Anterior cingulate cortex (tissue), 58 donors: Measurements from ENCODE around the gene CCR7.
"Not testable (repeated sequence)": the region's sequence is repeated elsewhere in the genome, so short reads cannot be mapped to it uniquely, and the experiment has no call there.

Source experiments
- DNase-seq, 58 donors: peaks; one replicate each; lab custom pipeline; 2025; lab: John Stamatoyannopoulos, UW

The CCR7 gene

DNA sequence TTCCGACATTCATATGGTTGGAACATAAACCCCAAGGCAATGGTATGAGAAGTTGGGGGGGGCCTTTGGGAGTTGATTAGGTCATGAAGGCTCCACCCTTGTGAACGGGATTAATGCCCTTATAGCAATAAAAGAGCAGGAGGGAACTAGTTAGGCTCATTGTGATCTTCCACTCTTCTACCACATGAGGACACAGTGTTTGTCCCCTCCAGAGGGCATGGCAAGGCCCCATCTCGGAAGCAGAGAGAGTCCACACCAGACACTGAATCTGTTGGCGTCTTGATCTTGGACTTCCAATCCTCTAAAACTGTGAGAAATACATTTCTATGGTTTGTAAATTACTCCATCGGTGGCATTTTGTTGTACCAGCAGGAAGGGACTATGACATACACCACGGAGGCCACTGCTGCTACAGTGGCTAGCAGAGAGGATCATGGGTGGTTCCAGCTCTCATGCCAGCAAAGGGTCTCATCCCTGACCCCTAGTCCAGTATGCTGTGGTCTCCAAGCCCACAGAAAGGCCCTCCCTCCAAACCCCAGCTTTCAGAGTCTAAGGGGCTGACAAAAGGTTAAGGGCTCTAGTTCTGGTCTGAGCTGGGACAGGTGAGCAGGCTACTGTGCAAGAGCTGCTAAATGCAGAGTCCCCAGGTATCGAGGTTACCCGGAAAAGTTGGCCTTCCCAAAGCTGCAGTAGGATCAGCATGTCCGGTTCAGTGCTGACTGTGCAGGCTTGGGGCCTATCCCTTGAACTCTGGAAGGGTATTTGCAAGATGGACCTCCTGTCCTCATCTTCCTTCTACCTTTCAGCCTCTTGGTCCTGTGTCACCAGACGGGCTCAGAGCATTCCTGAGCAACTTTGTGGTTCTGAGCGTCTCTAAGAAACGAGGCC is 12.2 kb downstream of the CCR7 start:
- peak in 1 of 58 donors; percentile 57 for DNase-seq

DNA sequence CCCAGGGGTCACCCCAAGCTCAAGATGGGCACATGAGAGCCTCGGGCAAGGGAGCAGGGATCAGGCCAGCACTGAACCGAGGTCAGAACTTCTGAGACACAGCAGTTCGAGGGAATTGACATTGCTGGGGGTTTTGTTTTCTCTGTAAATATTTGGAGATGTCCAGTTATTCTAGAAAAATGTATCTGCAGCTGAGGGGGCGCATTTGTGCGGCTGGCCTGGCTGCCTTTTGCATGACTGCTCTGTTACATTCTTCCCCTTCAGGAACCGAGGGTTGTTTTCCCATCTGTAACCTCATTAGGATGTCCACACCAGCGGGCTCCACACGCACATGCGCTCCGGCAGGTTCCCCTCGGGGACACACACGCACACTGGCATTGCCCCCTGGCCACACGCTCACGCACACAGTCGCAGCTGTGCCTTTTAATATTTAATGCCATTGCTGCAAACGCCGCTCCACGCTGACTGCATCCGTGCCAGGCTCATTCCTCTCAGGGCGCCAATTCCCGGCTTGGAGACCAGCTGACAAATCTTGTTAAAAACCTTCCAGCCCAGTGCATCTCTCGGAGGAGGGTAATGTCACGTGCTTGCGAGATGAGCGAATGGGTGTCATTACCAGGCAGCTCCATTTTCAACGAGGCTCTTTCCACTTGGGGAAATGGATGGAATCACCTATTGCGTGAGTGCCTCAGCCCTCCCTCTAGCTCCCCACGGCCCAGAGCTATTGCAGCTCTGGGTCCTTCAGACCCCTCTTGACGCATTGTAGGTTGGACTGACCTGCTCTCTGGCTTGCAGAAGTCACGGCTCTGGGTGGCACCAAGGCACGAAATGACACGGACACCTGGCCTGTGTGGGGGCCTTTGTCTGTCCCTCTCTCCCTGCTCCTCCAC is 13.1 kb downstream of the CCR7 start:
- peak in 38 of 58 donors; percentile 25 to 65 (median 39) for DNase-seq

DNA sequence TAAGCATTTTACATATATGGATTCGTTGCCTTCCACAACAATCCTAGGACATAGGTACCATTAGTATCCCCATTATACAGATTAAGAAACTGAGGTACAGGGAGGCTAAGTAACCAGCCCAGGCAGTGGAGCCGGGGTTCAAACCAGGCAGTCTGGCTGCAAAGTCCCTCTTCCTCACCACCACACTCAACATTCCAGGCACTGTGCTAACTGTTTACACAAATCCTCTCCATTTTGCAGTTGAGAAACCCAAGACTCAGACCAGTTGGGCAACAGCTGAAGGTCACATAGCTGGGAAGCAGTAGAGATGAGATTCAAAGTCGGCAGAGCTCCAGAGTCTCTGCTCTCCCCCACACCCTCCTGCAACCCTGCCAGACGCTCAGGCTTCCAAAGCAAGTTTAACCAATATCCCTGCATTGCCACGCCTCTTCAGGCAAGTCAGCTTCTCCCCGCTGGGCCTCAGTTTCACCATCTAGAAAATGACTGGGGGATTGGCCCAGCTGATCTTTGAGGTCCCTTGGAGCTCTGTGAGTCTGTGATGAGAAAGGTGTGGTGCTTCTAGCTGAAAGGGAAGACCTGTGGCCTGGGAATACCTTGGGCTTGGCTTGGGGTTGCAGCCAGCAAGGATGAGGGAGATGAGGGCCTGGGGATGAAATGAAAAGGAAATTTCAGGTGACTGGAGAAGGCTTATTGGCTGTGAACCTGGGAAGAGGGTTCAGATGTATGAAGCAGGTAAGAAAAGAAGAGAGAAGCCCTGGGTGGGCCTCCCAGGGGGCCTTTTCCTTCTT is 14.0 kb downstream of the CCR7 start:
- no peak for DNase-seq

DNA sequence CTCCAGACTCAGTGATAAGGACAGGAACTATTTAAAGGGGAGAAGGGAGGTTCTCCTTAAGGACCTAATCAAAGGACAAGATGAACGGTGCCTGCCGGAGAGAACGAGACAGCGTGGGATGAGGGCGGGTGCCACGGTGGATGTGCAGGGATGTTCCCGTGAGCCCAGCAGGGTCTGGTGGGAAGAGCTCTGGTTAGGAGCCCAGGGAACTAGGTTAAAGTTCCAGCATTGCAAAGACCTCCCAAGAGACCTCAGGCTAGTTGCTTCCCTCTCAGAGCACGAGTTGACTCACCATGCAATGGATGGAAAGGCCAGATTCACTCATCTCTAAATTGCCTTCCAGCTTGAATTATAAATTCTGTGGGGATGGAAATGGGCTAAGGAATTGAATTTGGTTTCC is 14.7 kb downstream of the CCR7 start:
- no peak for DNase-seq

DNA sequence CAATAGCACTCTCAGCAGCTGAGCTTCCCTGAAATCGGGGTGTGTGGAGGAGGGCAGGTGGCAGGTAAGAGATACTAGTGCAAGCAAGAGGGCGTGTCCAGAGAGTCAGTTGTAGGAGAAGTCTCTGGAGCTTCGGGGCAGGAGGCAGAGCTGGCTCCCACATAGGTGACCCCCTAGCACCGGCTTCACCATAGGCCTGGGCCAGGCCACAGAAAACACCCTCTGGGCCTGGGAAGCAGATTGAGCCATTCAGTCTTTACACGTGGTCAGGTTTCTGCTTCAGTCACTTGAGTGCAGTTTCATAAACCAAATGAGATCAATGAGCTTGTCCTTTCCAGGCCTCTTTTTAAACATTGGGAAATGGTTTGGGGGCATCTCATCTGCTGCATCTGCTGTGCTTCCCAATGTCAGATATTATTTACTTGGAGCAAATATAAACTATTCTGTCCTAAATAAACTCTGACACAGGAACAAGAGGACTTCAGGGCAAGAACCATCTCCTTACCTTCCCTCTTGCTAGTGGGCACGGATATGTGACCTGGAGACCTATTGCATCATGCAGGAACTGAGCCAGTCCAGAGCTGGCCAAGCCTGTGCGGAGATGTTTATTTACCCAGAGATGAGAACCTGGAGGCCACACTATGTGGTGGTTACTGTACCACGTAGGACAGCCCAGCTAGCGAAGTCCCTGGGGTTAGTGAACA is 16.1 kb downstream of the CCR7 start:
- DNase-seq, result no peak

DNA sequence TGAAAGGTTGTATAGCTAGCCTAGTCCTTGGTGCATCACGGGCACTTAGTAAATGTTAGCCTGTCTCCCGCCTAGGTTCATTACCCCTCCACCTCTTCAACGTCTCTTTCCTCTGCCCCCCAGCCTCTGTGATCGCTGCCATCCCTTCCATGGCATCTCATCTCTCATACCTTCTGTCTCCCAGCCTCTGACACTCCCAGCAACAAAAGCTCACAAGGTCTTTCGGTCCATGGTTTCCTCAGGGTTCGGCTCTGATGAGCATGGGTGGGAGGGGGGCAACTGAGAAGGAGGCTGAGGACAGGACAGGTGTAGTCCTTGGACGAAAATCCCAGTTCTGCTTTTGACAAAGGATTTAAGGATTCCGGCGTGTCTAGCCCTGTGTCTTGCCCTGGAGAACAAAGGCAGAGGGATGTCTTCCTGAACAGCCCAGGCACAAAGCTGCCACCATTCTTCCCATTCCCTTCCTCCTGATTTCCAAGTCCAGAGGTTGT is 16.7 kb downstream of the CCR7 start:
- no peak for DNase-seq

DNA sequence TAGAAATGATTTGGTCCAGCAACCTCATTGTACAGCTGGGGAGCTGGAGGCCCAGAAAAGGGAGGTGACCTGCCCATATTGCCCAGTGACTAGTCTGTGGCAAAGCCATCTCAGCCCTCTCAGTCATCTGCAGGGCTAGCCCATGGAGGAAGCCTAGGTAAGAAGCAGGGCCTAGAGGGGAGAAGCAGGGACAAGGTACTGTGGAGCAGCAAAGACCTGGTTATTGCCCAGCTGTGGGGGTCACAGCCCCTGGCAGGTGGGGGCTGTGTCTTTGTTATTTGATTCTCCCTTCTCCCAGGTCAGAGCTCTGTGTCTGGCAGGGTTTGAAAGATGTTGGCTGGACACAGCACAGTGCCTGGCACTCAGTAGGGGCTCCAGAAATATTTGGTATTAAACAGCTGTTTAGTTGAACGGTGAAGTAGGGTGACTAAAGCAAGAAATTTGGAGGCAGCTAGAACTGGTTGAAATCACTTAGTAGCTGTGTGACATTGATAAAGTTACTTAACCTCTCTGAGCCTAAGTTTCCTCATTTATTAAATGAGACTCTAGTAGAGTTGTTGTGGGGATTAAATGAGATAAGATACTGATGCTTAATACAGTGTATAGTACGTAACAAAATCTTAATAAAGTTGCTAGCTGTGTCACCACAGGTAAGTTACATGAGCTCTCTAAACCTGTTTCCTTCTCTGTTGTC is 17.3 kb downstream of the CCR7 start:
- no peak for DNase-seq

DNA sequence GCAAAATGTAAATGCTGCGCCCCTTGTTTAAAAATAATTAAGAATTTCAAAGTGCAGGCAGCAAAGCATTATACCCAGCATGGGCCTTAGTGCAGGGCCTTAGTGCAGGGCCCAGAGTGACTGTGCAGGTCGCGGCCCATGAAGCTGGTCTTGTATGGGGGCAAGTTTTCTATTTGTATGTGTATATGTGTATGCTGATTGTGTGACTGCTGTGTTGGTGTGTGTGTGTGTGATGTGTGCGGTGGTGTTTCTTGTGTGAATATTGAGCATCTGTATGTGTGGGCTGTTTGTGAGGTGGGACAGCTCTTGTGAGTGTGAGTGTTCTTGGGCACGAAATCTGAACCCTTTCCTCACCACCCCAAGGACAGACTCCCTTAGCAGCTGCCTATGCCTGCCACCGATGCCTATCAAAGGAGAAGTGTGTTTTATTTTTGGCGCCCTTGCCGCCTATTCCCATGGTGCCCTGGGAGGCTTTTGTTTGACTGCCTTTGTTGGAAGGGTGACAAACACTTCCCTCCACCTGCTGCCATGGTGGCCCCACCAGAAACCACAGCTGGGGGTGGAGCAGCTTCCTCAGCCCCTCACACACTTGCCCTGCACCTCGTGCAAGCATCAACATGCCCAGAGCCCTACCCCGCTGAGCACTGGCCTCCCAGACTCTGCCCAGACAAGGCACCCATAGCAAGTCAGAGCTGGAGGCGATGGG is 18.0 kb downstream of the CCR7 start:
- no peak for DNase-seq

DNA sequence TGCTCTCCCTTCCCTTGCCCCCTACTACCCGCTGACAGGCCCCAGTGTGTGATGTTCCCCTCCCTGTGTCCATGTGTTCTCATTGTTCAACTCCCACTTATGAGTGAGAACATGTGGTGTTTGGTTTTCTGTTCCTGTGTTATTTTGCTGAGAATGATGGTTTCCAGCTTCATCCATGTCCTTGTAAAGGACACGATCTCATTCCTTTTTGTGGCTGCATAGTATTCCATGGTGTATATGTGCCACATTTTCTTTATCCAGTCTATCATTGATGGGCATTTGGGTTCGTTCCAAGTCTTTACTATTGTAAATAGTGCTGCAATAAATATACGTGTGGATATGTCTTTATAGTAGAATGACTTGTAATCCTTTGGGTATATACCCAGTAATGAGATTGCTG is 18.8 kb downstream of the CCR7 start:
- not testable (repeated sequence) for DNase-seq

DNA sequence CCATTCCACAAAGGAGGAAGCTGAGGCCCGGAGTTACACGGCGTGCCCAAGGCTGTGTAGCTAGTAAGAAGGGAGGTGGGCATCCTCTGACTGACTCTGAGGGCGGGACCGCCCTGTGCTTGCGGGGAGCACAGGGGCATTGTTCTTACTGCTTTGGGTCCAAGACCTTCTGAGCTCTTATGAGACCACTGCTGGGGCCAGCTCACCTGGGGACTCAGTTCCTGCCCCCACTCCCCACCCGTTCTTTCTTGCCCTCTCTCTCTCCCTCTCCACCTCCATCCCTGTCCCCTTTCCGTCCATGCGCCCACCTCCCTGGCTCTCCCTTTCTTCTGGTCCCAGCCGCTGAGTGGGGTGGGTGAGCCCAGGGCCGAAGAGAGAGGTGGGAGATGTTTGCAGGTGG is 19.6 kb downstream of the CCR7 start:
- no peak for DNase-seq

DNA sequence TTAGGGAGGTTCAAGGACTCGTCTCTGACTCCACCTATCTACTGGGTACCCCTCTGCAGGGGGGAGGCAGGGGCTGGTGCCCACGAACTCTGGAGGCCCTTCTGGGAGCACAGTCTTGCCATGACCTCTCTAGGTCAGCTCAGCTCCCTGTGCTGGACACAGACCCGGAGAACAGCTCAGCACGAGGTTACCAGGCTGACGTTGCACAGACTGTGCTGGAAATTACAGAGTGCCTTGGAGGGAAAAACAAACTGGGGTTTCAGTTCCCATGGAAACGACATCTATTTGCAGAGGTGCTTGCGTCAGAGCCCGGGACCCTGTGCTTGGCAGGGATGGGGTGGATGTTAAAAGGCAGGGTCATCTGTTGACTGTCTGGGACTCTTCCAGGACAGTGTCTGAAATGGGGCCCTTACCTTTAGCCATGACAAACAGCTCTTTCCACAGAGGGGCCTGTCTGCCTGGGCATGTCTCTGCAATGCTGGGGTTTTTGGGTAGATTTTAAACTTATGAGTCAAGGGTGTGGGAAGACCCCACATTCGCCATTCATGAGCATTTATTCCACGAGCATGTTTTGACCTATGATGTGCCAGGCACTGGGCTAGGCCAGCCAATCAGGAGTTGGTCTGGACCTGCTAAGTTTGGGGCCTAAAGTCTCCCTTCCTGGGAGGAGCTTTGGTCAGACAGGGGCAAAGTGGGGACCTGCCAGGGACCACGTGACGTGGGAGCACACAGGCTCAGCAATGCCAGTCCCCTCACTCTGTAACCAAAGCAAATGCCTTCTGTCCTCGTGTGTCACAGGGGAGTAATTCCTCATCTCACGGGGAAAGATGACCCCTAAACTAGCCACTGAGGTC is 22.5 kb downstream of the CCR7 start:
- peak in 15 of 58 donors; percentile 9 to 74 (median 25) for DNase-seq

DNA sequence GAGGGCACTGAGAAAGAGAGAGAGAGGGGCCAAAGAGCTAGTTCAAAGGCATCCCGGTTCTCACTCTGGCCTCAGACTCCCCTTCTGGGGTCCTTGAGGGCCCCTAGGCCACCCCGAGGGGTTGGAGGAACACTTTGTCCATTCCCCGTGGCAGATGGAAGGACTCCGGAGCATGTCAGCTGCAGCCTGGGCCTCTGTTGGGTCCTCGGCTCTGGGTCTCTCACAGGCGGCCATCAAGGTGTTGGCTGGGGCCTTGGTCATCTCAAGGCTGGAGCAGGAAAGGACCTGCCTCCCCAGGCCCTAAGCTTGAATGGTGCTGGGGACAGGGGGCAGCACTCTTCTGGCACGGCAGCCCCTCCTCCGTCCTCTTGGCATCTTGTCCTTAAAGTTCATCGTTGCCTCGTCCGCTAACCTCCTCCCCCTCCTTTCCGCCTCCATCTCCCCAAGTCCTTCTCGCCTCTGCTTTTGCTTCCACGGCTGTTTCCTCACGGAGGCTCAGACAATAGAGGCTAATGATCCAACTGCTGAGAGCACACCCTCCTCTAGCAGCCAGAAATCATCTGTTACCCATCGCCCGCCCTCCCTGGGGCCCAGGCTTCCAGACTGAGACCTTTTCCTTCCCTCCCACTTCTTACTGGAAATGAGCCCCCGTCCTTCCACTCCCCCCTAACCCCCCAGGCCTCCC is 23.3 kb downstream of the CCR7 start:
- peak in 4 of 58 donors; percentile 15 to 74 (median 32) for DNase-seq

DNA sequence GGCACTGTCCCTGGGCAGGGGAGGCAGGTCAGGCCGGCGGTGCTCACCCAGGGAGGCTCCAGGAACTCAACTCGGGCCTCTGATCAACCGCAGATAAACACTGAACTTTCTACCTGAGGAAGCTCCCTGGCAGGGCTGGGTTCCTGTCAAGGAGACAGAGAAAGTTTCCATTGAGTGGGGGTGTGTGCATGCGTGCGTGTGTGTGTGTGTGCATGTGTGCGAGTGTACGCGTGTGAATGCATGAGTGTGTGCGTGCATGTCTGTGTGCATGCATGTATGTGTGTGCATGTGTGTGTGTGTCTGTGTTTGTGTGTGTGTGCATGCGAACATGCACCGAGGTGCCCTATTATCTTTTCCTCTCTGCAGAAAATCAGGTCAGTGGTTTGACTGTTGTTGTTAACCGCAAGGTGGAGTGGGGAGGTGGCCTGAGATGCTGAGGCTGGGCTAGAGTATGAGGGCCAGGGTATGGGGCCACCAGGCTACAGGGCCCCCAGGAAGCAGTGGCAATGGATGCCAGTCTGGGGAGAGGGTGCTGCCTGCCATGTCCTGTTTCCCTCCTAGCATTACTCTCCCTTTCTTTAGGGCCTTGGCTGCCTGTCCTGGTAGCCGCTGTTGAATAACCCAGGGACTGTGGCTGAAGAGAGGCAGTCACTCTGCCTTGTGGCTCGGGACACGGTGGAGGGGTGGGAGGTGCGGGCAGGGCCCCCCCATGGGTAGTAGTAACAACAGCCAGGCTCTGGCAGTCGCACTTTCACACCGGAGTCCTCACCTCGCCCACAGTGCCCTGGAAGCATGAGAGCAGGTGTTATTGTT is 24.0 kb downstream of the CCR7 start:
- no peak for DNase-seq

DNA sequence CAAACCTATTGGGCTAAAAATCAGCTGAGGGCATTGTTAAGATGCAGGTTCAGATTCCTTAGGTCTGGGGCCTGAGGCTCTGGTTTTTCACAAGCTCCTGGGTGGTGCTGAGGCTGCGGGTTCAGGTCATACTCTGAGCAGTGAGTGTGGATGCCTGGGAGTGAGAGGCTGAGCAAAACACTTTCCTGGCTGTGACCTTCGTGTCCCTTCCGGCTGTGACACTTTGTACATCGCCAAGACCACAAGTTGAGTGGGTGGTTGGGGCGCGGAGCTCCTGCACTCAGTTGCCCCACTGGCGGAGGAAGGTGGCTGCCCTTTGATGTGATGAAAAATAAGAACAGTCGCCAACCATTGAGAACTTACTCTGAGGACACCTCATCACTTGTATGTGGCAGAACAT is 24.8 kb downstream of the CCR7 start:
- DNase-seq, result no peak

DNA sequence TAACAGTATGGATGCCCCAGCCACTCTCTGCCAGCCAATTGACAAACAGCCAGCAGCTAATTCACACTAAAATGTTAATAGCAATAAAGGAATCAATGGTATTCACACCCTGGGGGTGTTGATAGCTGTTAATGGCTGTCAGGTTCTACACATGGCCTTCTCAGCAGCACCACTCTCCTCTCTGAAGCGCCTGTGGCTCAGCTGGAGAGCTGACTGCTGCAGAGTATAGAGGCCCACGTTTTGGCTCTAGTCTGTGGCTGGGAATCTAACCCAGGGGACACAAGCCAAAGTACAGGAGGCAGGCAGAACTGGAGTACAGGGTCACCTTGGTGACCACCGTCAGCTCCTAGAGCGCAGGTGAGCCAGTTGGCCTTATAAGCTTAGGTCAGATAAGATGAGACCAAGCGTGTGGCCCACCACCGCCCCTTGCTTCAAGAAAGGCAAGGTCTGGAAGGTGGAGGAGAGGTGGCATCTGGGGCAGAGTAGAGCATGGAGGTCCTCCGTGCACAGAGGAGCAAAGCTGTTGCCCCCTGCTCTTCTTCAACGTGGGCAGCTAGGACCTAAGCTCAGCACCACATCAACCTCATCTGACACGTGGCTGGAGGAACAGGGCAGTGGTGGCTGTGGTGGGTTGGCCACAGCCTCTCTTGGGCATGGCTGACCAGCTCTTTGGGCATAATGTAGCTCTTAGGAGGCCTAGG is 25.4 kb downstream of the CCR7 start:
- DNase-seq, result no peak
